HepG2 (cell line): ENCODE results near the gene HSPB9. TPM values are rescaled to one million over a fixed set of nuclear protein-coding genes. Genes with fewer than 3 reads are reported as not detected.

Experiments
- CHCHD3 ChIP-seq: sonication (generic); formaldehyde crosslinking; IDR thresholded peaks from 2 replicates; pipeline ENCODE4 v1.8.0; 2022; ENCODE audit warnings: mild to moderate bottlenecking, missing genetic modification reagents, moderate library complexity
- ELF3 ChIP-seq: IDR thresholded peaks from 2 replicates; pipeline ENCODE4 v1.6.1; 2016; ENCODE audit warnings: missing genetic modification reagents, missing compliant biosample characterization
- IRF2 ChIP-seq: IDR thresholded peaks from 2 replicates; pipeline ENCODE4 v1.6.1; 2018; ENCODE audit warnings: missing genetic modification reagents, missing compliant biosample characterization
- KAT7 ChIP-seq: IDR thresholded peaks from 2 replicates; pipeline ENCODE4 v1.6.1; 2018; ENCODE audit warnings: borderline replicate concordance, missing compliant biosample characterization
- LBX2 ChIP-seq: sonication (generic); formaldehyde crosslinking; IDR thresholded peaks from 2 replicates; pipeline ENCODE4 v1.5.0; 2020; ENCODE audit warnings: missing genetic modification reagents, mild to moderate bottlenecking, borderline replicate concordance
- NFAT5 ChIP-seq: sonication (generic); formaldehyde crosslinking; IDR thresholded peaks from 2 replicates; pipeline ENCODE4 v1.4.0; 2020; ENCODE audit warnings: missing genetic modification reagents
- TRIM22 ChIP-seq: fragments of 450-650 bp; IDR thresholded peaks from 2 replicates; pipeline ENCODE4 v1.6.1; 2017
- ZBTB3 ChIP-seq: sonication (generic); formaldehyde crosslinking; IDR thresholded peaks from 2 replicates; pipeline ENCODE4 v1.4.0; 2020; ENCODE audit warnings: low read depth, mild to moderate bottlenecking, moderate library complexity, missing genetic modification reagents, borderline replicate concordance
- ZFX ChIP-seq: sonication (generic); formaldehyde crosslinking; IDR thresholded peaks from 2 replicates; pipeline ENCODE4 v1.4.0; 2020; ENCODE audit warnings: mild to moderate bottlenecking, low read depth, missing genetic modification reagents, moderate library complexity
- ZNF34 ChIP-seq: sonication (generic); formaldehyde crosslinking; IDR thresholded peaks from 2 replicates; pipeline ENCODE4 v1.4.0; 2020; ENCODE audit warnings: mild to moderate bottlenecking, missing genetic modification reagents, borderline replicate concordance
- ZNF503 ChIP-seq: sonication (generic); formaldehyde crosslinking; IDR thresholded peaks from 2 replicates; pipeline ENCODE4 v1.4.0; 2020; ENCODE audit warnings: missing genetic modification reagents
- ZNF609 ChIP-seq: sonication (generic); formaldehyde crosslinking; IDR thresholded peaks from 2 replicates; pipeline ENCODE4 v1.4.0; 2020; ENCODE audit warnings: mild to moderate bottlenecking, missing genetic modification reagents, borderline replicate concordance
- polyA plus RNA-seq, 8 experiments: library from polyadenylated mRNA; depleted of rRNA in 3 of 8; stranded (reverse) in 7 of 8; unstranded in 1 of 8; fragments of >200 nt; fragmentation: Illumina TruSeq in 4 of 8; extraction: Trizol in 4 of 8; gene quantifications; 2 replicates each; pipeline versions ENCODE4 v1.2.1 to v1.2.3, GENCODE V29; 2011 to 2016; ENCODE audit warnings: low read depth in 4 of 8, missing spikeins in 1 of 8, mixed read lengths in 1 of 8; ENCODE audit not compliant: insufficient read depth in 1 of 8
- total RNA-seq, 5 experiments: library from RNA; depleted of rRNA; stranded (reverse); fragments of >200 nt; fragmentation: Illumina TruSeq; extraction: Trizol; gene quantifications; 2 replicates each; pipeline ENCODE4 v1.2.3, GENCODE V29; 2016; ENCODE audit warnings: low read depth in 1 of 5

The HSPB9 gene
- total and polyA plus RNA-seq, 2 of the 13 experiments (the other 11 are each of a cell fraction or from before 2014, with no cell fraction given), result 0.05 to 0.24 TPM

GRCh38 chr17:42087736-42088705, 34.6 kb upstream of the HSPB9 start (continued):
- peak; percentile 60; the same call in 1 of the 2 replicates for TF ChIP-seq ZNF503
- peak; percentile 36; the same call in 1 of the 2 replicates for TF ChIP-seq IRF2
- TF ChIP-seq ELF3 (CRISPR knock-in tag), result no peak
- no peak for TF ChIP-seq CHCHD3
- 0 out of 2 replicates have a peak, but pooled peaks have one; percentile 63 for TF ChIP-seq ZNF34
- 0 out of 2 replicates have a peak, but pooled peaks have one; percentile 25 for TF ChIP-seq ZNF609 (CRISPR knock-in tag)
- no peak for TF ChIP-seq KAT7
- no peak for TF ChIP-seq LBX2 (CRISPR knock-in tag)
- no peak for TF ChIP-seq TRIM22
- TF ChIP-seq ZBTB3 (CRISPR knock-in tag), result no peak
- 0 out of 2 replicates have a peak, but pooled peaks have one; percentile 41 for TF ChIP-seq ZFX (CRISPR knock-in tag)
- no peak for TF ChIP-seq NFAT5
